ENCODE measurements around the gene YTHDF1.

The YTHDF1 gene

DNA sequence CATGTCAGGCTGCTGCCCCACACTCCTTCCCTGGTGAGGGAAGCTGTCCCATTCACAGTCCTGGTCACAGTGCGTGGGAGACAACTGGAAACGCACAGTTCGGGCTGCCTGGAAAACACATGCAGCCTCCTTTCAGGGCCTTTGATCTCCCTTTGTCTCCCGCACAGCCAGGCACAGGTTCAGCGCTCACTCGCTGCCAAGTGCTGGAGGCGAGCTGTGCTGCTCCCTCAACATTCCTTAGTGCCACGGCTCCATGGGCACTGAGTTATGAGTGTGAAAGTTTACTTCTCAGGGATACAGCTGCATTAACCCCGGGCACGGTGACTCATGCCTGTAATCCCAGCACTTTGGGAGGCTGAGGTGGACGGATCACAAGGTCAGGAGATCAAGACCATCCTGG lies 9.1 kb downstream of the YTHDF1 start:
- no peak for DNase-seq

GRCh38 chr20:63205896-63206295 lies 10.0 kb downstream of the YTHDF1 start:
- no peak for DNase-seq

DNA sequence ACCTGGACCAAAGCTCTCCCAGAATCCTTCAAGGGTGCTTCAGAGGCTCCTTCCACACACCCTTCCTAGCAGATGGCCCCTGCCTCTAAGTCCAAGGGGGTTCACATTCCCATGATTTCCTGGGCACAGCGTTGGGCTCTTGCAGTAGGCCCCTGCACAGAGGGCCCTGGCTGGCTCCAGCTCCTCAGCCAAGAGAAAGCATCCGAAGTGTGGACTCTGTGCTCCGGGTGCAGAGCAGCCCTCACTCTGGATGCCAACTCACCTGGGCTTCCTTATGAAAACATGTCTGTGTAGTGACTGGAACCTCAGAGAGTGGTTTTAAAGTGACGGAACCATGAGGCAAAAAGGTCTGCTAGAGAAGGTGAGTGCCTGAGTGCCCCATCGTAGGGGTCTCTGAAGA lies 11.6 kb downstream of the YTHDF1 start:
- no peak for DNase-seq

DNA sequence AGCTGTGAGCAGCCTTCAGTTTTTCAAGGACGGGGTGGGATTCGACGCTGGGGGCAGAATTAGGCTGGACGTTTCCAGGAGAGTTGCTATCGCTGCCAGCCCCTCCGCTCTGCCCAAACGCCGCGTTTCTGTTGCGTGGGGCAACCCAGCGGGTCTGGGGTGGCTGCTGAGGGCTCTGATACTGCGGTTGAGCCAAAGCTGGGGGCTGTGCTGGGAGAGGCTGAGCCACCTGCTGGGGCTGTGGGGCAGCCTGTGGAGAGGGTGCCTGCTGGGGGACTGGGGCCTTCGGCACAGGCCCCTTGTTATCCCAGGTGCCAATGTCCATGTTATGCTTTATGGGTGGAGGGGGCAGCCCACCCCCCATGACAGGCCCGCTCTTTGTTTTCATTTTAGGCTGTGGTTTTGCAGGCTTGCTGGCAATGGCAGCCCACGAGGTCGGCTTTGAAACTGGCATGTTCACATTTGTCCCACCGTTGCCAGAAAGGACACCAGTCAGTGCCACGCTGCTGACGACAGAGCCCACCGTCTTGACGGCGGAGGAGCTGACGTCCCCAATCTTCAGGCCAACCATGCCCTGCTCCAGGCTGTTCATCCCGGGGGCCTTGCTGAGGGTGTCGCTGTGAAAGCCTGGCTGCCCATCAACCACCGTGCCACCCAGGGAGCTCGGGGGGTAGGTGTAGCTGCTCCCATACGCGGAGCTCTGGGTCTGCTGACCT lies 13.0 kb downstream of the YTHDF1 start:
- no peak for DNase-seq

DNA sequence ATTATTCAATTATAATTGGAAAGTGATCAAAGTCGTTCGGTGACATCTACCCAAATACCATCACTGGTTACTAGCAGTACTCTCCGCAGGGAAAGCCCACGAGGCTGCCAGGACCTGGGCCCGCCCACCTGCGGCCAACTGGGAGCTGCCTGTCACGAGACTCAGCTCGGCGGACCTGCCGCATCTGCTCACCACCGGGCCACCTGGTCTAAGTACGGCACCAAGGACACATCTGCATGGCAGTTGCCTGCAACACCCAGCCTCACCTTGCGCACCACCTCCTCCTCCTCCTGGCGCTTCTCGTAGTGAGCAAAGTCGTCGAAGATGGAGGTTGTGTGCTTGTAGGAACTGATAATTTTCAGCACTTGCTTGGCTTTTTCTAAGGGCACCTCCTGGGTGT lies 13.9 kb downstream of the YTHDF1 start:
- DNase-seq = no peak

DNA sequence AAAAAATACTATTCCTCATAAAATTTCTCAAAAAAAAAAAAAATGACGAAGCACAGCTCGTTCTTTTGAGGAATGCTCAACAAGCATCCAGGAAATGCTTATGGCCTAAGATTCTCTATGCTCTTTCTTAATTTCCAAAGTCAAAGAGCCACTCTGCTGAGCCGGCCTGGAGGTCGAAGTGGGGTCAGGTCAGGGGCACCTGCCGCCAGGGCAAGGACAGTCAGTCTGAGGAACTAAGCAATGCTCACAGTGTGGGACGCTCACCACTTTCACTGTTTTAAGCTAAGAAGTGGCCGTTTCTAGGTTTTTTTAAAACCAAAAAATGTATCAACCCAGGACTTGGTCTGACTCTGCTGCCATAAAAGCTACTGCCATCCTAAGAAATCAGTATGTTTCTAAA lies 17.3 kb downstream of the YTHDF1 start:
- DNase-seq = no peak

- no peak for DNase-seq
These were observed 19.0 kb downstream of the YTHDF1 start for GRCh38 chr20:63196768-63197470.

- DNase-seq = no peak
These were observed 21.1 kb downstream of the YTHDF1 start for GRCh38 chr20:63194797-63195173.

DNA sequence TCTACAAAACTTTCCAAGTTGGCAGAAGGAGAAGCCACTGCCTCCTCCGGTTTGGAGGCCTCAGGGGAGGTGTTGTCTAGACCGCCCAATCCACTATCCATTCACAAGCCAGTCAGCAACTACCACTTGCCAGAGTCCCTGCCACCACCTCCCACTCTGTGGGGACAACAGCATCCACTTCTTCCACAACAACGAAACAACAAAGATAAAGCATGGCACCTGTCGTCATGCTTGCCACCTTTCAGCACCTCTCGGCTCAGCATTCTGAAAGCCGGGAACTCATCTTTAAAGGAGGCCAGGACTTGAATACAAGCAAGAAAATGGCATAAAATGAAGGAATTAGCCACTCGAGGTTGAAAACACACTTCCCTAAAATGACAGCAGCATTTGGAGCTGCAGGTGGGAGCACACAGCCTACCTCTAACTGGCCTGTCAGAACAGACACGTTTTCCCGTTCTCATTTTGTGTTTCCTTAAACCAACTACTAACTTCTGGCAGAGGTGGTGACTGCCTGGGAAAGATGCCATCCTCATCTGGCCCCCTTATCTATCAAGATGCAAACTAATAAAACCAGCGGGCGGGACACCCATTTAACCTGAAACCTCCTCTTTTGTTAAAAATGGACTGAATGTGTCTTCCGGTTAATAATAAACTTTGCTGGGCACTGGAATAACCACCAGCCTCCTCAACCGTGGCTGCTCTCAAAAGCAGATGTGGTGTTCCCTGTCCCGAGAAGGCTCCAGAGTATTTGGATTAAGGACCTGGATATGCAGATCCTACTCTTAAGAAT lies 21.7 kb downstream of the YTHDF1 start:
- no peak for DNase-seq

DNA sequence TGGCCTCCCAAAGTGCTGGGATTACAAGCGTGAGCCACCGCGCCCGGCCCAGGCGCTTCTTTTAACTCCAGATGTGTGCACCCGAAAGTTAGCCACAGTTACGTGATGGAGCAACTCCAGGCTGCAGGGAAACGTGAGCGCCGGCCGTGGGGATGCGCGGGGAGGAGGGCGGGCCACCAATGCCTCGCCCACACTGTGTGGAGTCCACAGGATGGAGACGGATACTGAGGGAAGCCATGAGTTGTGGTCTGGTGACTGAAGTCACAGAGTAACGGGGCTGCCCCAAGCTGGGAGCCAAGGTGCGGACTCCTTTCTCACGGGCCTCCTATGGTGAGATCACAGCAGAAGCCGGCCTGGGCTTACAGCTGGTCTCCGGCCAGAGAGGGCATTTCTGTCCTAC lies 23.2 kb downstream of the YTHDF1 start:
- no peak for DNase-seq

GRCh38 chr20:63191400-63191799 lies 24.5 kb downstream of the YTHDF1 start:
- DNase-seq = no peak

DNA sequence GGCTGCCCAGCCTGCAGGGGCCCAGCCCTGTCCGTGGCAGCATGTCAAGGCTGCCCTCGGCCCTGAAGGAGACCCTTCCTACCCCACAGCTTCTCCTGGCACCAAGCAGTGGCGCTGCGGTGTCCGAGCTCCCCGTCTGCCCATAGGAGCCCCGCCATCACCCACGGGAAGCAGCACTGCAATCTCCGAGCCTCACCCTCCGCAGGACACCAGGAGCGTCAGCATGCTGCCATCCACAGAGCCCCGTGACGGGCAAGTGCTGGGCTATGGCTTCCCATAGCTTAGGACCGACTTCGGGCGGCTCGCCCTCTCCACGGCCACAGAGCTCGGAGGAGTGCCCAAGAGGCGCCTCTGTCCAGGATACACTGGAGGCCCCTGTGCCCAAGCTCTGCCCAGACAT lies 25.1 kb downstream of the YTHDF1 start:
- DNase-seq = no peak

GRCh38 chr20:63189846-63190559 lies 25.9 kb downstream of the YTHDF1 start:
- no peak for DNase-seq

- DNase-seq = no peak
These were observed 26.6 kb downstream of the YTHDF1 start for GRCh38 chr20:63189322-63189642.

DNA sequence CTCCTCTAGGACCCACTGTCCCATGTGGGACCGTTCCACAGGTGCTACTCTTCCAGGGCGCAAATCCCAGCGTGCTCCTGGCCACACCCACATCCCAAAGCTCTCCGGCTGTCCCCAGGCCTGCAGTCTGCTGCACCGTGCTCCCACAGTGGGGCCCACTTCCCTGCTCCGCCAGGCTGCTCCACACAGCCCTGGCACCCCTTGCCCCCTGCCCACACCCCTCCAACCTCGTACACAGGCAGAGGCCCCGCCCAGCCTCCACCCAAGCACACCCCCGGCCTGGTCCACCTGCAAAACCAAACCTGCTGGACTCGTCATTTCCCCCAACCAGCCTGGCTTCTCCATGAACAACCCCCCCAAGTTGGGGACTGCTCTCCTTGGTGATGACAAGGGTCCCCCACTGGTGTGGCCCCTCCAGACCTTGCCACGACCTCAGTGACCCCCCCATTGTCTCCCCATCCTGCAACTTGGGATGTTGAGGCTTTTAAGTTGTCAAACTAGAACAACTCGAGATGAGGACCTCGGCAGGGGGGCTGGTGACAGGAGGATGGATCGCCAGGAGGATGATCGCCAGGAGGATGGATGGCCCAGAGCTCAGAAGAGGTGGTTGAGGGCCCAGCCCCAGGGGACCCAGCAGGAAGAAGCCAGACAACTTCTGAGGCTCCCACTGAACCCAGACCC lies 27.1 kb downstream of the YTHDF1 start:
- DNase-seq = no peak

DNA sequence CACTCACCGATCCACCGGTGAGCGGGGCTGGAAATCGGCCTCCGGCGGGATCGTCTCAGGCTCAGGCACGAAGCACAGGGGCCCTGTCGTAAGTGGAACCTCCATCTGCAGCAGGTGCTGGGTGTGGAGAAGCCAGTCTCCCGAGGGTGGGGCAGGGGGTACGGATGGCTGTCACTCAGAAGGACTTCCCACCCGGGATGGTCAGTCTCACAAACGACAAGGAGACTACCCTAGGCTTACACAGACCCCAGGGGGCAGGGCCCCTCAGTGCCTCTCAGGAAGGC lies 27.8 kb downstream of the YTHDF1 start:
- no peak for DNase-seq

GRCh38 chr20:63187338-63188158 lies 28.4 kb downstream of the YTHDF1 start:
- DNase-seq = no peak

DNA sequence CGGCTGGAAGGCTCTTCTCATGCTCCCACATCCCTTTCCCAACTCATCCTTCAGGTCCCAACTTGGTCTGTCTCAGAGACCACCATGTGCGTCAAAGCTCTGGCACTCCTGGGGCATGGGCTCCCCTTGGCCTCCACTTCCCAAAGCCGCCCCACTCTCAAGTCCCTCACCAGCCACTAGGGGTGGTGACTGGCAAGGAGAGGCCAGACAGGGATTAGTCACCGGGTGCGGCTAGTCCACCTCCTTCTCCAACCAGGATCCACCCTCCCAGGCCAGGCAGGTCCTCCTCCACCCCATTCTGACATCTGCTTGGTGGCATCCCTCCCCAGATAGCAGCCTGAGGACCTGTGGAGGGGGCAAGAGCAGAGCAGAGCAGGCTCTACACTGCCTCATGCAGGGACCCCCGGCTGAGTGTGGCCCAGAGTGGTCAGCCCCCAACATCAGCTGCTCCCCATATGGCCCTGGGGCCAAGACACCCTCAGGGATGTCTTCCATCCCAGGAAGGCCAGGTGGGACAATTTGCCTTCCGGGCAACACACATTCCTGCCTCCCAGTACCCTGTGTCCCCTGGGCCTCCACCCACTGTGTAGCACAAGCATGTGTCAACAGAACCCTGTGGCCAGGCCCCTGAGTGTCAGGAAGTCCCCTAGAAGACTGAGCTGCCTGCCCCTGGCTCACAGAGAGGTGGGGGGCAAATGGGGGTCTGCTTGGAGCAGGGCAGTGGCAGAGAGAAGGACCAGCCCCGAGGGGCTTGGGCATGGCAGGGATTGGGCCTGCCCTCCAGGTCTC lies 29.2 kb downstream of the YTHDF1 start:
- no peak for DNase-seq

DNA sequence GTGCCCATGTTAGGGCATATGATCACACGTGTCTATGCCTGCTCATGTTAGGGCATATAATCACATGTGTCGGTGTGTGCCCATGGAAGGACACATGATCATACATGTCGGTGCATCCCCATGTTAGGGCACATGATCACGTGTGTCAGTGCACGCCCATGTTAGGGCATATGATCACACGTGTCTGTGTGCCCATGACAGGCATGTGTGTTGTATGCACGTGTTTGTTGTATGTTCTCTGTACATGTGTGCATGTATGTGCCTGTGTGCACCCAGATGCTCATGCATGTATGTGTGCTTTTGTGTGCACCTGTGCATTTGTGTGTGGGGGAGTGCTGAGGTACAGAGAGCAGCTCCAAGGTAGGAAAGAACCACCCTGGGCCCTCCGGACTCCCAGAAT lies 29.8 kb downstream of the YTHDF1 start:
- no peak for DNase-seq

GRCh38 chr20:63185215-63185796 lies 30.6 kb downstream of the YTHDF1 start:
- no peak for DNase-seq

Data from NCI-H187 treated with DMSO at 0.1 percent for 48 hours (cell line).